Naive thymus-derived CD4-positive, alpha-beta T cell (primary cell): ENCODE results near the gene SLC8A3. TPM values are rescaled to one million over a fixed set of nuclear protein-coding genes. Genes with fewer than 3 reads are reported as not detected.
A peak's percentile ranks its signal among the peaks of the same experiment; 100 is the strongest.

Source experiments
- ATAC-seq: fragments of 150-1000 bp; cut with Tn5 transposase; 2 replicates; pipeline ENCODE4 v1.10.0; 2021; ENCODE audit warnings: mild to moderate bottlenecking, moderate library complexity
- CTCF ChIA-PET: fragments of 350-600 bp; sonication (Branson Sonifier 250); formaldehyde crosslinking; loops from one replicate; lab custom pipeline; 2021; ENCODE audit warnings: antibody characterized with exemption; lab: Charles Lee
- POLR2A ChIA-PET: fragments of 350-600 bp; sonication (Branson Sonifier 250); formaldehyde crosslinking; loops from one replicate; lab custom pipeline; 2021; ENCODE audit warnings: antibody characterized with exemption, inconsistent platforms; lab: Charles Lee
- DNase-seq, 9 donors: peaks; one replicate each; pipeline versions ENCODE4 v3.0.0 to v3.0.0-alpha.2; 2020 to 2022; ENCODE audit warnings: mixed read lengths in 1 of 9
- H3K27ac ChIP-seq: one replicate; pipeline ENCODE4 v1.7.0; 2013; ENCODE audit warnings: mild to moderate bottlenecking, low read depth, low read length, moderate library complexity
- H3K27me3 ChIP-seq, 2 donors: one replicate each; pipeline ENCODE4 v1.7.0; 2013; ENCODE audit warnings: low read length in 2 of 2, mild to moderate bottlenecking in 2 of 2, moderate library complexity in 2 of 2; ENCODE audit not compliant: control insufficient read depth in 2 of 2, insufficient read depth in 2 of 2
- H3K36me3 ChIP-seq, 3 experiments: 1 replicate in 2 of 3; 2 replicates in 1 of 3; pipeline ENCODE4 v1.7.0; 2013; ENCODE audit warnings: low read length in 3 of 3, mild to moderate bottlenecking in 3 of 3, moderate library complexity in 1 of 3; ENCODE audit not compliant: insufficient read depth in 3 of 3, control insufficient read depth in 2 of 3
- H3K4me1 ChIP-seq, 2 donors: one replicate each; pipeline ENCODE4 v1.7.0; 2013; ENCODE audit warnings: low read length in 2 of 2, mild to moderate bottlenecking in 2 of 2, moderate library complexity in 1 of 2; ENCODE audit not compliant: control insufficient read depth in 2 of 2, insufficient read depth in 2 of 2
- H3K4me3 ChIP-seq: 2 replicates; pipeline ENCODE4 v1.7.0; 2013; ENCODE audit warnings: mild to moderate bottlenecking, low read length
- H3K9me3 ChIP-seq, 3 experiments: 1 replicate in 2 of 3; 2 replicates in 1 of 3; pipeline ENCODE4 v1.7.0; 2013; ENCODE audit warnings: low read length in 3 of 3; ENCODE audit not compliant: control insufficient read depth in 2 of 3
- H3K27ac Mint-ChIP-seq, 9 donors: one replicate each; pipeline ENCODE4 v1.8.0; 2020 to 2022; ENCODE audit warnings: mixed read lengths in 9 of 9, mild to moderate bottlenecking in 8 of 9, moderate library complexity in 5 of 9, inconsistent platforms in 2 of 9
- H3K27me3 Mint-ChIP-seq, 5 donors: one replicate each; pipeline ENCODE4 v1.8.0; 2021 to 2022; ENCODE audit warnings: mixed read lengths in 5 of 5, mild to moderate bottlenecking in 1 of 5
- H3K36me3 Mint-ChIP-seq, 5 donors: one replicate each; pipeline ENCODE4 v1.8.0; 2020 to 2022; ENCODE audit warnings: mixed read lengths in 5 of 5, mild to moderate bottlenecking in 3 of 5, inconsistent platforms in 1 of 5
- H3K4me1 Mint-ChIP-seq, 7 donors: one replicate each; pipeline ENCODE4 v1.8.0; 2020 to 2022; ENCODE audit warnings: mixed read lengths in 7 of 7, mild to moderate bottlenecking in 3 of 7, inconsistent platforms in 1 of 7
- H3K4me3 Mint-ChIP-seq, 10 donors: one replicate each; pipeline ENCODE4 v1.8.0; 2020 to 2022; ENCODE audit warnings: mild to moderate bottlenecking in 10 of 10, mixed read lengths in 10 of 10, moderate library complexity in 6 of 10, inconsistent platforms in 2 of 10
- H3K9me3 Mint-ChIP-seq, 11 donors: one replicate each; pipeline ENCODE4 v1.8.0; 2020 to 2022; ENCODE audit warnings: mixed read lengths in 11 of 11, mild to moderate bottlenecking in 4 of 11, inconsistent platforms in 1 of 11, moderate library complexity in 1 of 11
- intact Hi-C, 2 donors: fragments of 100-400 bp; cut with micrococcal nuclease; formaldehyde crosslinking; loops; one replicate each; pipeline ENCODE4 v1.15.1; 2023
- polyA plus RNA-seq, 2 donors: library from polyadenylated mRNA; unstranded; fragments of 300-500 nt; fragmentation: Illumina TruSeq; gene quantifications; one replicate each; pipeline ENCODE4 v1.2.3, GENCODE V29; 2021
- total RNA-seq, 6 experiments: library from RNA in 5 of 6; stranded (reverse) in 5 of 6; gene quantifications; 1 replicate in 5 of 6; 2 replicates in 1 of 6; pipeline ENCODE4 v1.2.3 and lab custom pipeline; 2021 to 2026

Gene SLC8A3
- total and polyA plus RNA-seq, 7 experiments from 2014 or later = 0.13 to 0.47 (median 0.31) TPM; not detected in 4

GRCh38 chr14:70032447-70032846, 156.3 kb downstream of the SLC8A3 start:
- Histone ChIP-seq H3K27me3 (no peaks in the 10 kb centered on the region), H3K36me3 (no peaks in the 10 kb centered on the region), H3K9me3 (no peaks in the 10 kb centered on the region), H3K4me1 (no peaks in the 10 kb centered on the region), H3K27ac (no peak overlapping the region), H3K4me3 (no peak overlapping the region)
- H3K27me3 Mint-ChIP-seq = peaks cover 2 to 17% (median 9%) of the 10 kb centered on the region in 5 donors
- DNase-seq (no peak), ATAC-seq (no peak)
- no peak overlapping the region for H3K27ac Mint-ChIP-seq
- peaks cover 0 to 4% (median 0%) of the 10 kb centered on the region in 7 donors for H3K4me1 Mint-ChIP-seq
- no peaks in the 10 kb centered on the region for H3K36me3 Mint-ChIP-seq
- CTCF ChIA-PET = no interaction called here
- intact Hi-C loops = no loop called here
- H3K4me3 Mint-ChIP-seq = no peak overlapping the region
- peaks cover 0 to 2% (median 0%) of the 10 kb centered on the region in 11 donors for H3K9me3 Mint-ChIP-seq
- POLR2A ChIA-PET = no interaction called here

GRCh38 chr14:70032016-70032415, 156.7 kb downstream of the SLC8A3 start:
- ChIA-PET POLR2A (no interaction called here), CTCF (no interaction called here)
- ATAC-seq (no peak), DNase-seq (no peak)
- Mint-ChIP-seq H3K27me3 (peaks cover 2 to 17% (median 9%) of the 10 kb centered on the region in 5 donors), H3K27ac (no peak overlapping the region), H3K36me3 (no peaks in the 10 kb centered on the region), H3K9me3 (peaks cover 0 to 2% (median 0%) of the 10 kb centered on the region in 11 donors), H3K4me1 (peaks cover 0 to 4% (median 0%) of the 10 kb centered on the region in 7 donors), H3K4me3 (no peak overlapping the region)
- intact Hi-C loops = no loop called here
- no peak overlapping the region for H3K4me3 ChIP-seq
- no peak overlapping the region for H3K27ac ChIP-seq
- H3K4me1 ChIP-seq = no peaks in the 10 kb centered on the region
- H3K9me3 ChIP-seq = no peaks in the 10 kb centered on the region
- no peaks in the 10 kb centered on the region for H3K36me3 ChIP-seq
- no peaks in the 10 kb centered on the region for H3K27me3 ChIP-seq

- Histone ChIP-seq H3K4me3 (no peak overlapping the region), H3K27me3 (no peaks in the 10 kb centered on the region), H3K27ac (no peak overlapping the region), H3K4me1 (no peaks in the 10 kb centered on the region), H3K36me3 (no peaks in the 10 kb centered on the region), H3K9me3 (no peaks in the 10 kb centered on the region)
- Mint-ChIP-seq H3K9me3 (peaks cover 0 to under 1% (median 0%) of the 10 kb centered on the region in 11 donors), H3K27me3 (peaks cover 4 to 14% (median 6%) of the 10 kb centered on the region in 5 donors), H3K36me3 (no peaks in the 10 kb centered on the region), H3K27ac (no peak overlapping the region), H3K4me1 (peaks cover 0 to 4% (median 0%) of the 10 kb centered on the region in 7 donors), H3K4me3 (no peak overlapping the region)
- CTCF ChIA-PET = interaction anchor here (1.1 kb wide), 1 partner anchor 17 kb away, joined by 3 read pairs; no protein-coding TSS in a partner anchor
- ATAC-seq (no peak), DNase-seq (no peak)
- POLR2A ChIA-PET = no interaction called here
- intact Hi-C loops = loop anchor here (2.0 to 5.0 kb wide), 2 partner anchors 299 to 442 kb away; no protein-coding TSS in a partner anchor
Observed at GRCh38 chr14:70029296-70030132, 159.2 kb downstream of the SLC8A3 start.

- intact Hi-C loops = loop anchor here (1.0 to 5.0 kb wide), 4 partner anchors 149 to 441 kb away; partner anchors contain the start of gene SMOC1 (in 1 of the 2)
- Histone ChIP-seq H3K27ac (no peak overlapping the region), H3K4me1 (no peaks in the 10 kb centered on the region), H3K36me3 (no peaks in the 10 kb centered on the region), H3K27me3 (no peaks in the 10 kb centered on the region), H3K4me3 (no peak overlapping the region), H3K9me3 (no peaks in the 10 kb centered on the region)
- Mint-ChIP-seq H3K4me3 (no peak overlapping the region), H3K36me3 (no peaks in the 10 kb centered on the region), H3K27ac (no peak overlapping the region), H3K9me3 (no peaks in the 10 kb centered on the region), H3K27me3 (peaks cover 3 to 7% (median 6%) of the 10 kb centered on the region in 5 donors), H3K4me1 (peaks cover 0 to 4% (median 0%) of the 10 kb centered on the region in 7 donors)
- DNase-seq (peak in 8 of 9 donors; percentile 18 to 74 (median 38)), ATAC-seq (peak; percentile 61)
- ChIA-PET CTCF (interaction anchor here (0.5 to 1.1 kb wide), 6 partner anchors 14 to 297 kb away, joined by 3 to 4 read pairs (median 3); no protein-coding TSS in a partner anchor), POLR2A (no interaction called here)
Observed at GRCh38 chr14:70027785-70028428, 160.8 kb downstream of the SLC8A3 start.

GRCh38 chr14:70023871-70024270, 164.9 kb downstream of the SLC8A3 start:
- no peaks in the 10 kb centered on the region for H3K4me1 ChIP-seq
- Mint-ChIP-seq H3K27me3 (peaks cover 0 to 7% (median 6%) of the 10 kb centered on the region in 5 donors), H3K27ac (no peak overlapping the region), H3K4me3 (no peak overlapping the region), H3K9me3 (no peaks in the 10 kb centered on the region), H3K36me3 (no peaks in the 10 kb centered on the region), H3K4me1 (peaks cover 0 to 6% (median 4%) of the 10 kb centered on the region in 7 donors)
- DNase-seq = no peak
- POLR2A ChIA-PET = no interaction called here
- no peaks in the 10 kb centered on the region for H3K27me3 ChIP-seq
- H3K36me3 ChIP-seq = no peaks in the 10 kb centered on the region
- CTCF ChIA-PET = no interaction called here
- intact Hi-C loops = no loop called here
- no peak for ATAC-seq
- H3K4me3 ChIP-seq = no peak overlapping the region
- H3K27ac ChIP-seq = no peak overlapping the region
- H3K9me3 ChIP-seq = no peaks in the 10 kb centered on the region

GRCh38 chr14:70022771-70023445, 165.8 kb downstream of the SLC8A3 start:
- intact Hi-C loops = no loop called here
- Mint-ChIP-seq H3K4me3 (no peak overlapping the region), H3K27me3 (peaks cover 0 to 7% (median 5%) of the 10 kb centered on the region in 5 donors), H3K9me3 (no peaks in the 10 kb centered on the region), H3K27ac (no peak overlapping the region), H3K4me1 (peaks cover 0 to 15% (median 8%) of the 10 kb centered on the region in 7 donors), H3K36me3 (no peaks in the 10 kb centered on the region)
- DNase-seq (no peak), ATAC-seq (no peak)
- CTCF ChIA-PET = no interaction called here
- Histone ChIP-seq H3K27me3 (no peaks in the 10 kb centered on the region), H3K4me1 (no peaks in the 10 kb centered on the region), H3K36me3 (no peaks in the 10 kb centered on the region), H3K4me3 (no peak overlapping the region), H3K9me3 (no peaks in the 10 kb centered on the region), H3K27ac (no peak overlapping the region)
- POLR2A ChIA-PET = no interaction called here
